ENCODE measurements around the gene MAP2K5.

DNA sequence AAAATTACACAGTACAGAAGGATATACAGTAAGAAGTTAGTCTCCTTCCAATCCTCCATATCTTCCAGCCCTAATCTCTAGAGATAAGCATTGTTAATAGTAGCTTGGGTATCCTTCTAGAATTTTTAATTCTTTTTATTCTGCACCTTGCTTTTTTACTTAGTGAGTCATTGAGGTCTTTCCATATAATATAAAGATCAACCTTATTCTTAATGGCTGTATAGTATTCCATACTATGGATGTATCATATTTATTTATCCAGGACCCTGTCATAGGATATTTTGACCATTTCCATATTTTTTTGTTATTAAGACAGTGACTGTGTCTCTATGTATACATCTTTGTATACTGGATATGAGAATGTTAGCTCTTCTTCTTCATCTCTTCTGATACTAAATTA lies 246.5 kb downstream of the MAP2K5 start:
- TF ChIP-seq, protein P1, sequence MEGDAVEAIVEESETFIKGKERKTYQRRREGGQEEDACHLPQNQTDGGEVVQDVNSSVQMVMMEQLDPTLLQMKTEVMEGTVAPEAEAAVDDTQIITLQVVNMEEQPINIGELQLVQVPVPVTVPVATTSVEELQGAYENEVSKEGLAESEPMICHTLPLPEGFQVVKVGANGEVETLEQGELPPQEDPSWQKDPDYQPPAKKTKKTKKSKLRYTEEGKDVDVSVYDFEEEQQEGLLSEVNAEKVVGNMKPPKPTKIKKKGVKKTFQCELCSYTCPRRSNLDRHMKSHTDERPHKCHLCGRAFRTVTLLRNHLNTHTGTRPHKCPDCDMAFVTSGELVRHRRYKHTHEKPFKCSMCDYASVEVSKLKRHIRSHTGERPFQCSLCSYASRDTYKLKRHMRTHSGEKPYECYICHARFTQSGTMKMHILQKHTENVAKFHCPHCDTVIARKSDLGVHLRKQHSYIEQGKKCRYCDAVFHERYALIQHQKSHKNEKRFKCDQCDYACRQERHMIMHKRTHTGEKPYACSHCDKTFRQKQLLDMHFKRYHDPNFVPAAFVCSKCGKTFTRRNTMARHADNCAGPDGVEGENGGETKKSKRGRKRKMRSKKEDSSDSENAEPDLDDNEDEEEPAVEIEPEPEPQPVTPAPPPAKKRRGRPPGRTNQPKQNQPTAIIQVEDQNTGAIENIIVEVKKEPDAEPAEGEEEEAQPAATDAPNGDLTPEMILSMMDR (IDR thresholded peaks at IDR 0.05; ENCODE audit: low read length), result no peak
- TF ChIP-seq EZH2 (optimal IDR thresholded peaks at IDR 0.05; ENCODE audit: low read depth, low read length) (no peak), EZH2phosphoT487 (IDR thresholded peaks at IDR 0.05; ENCODE audit: low read length) (no peak)

All from MM.1S (cell line).